D721Med (cell line): ENCODE measurements around the gene DBF4B.

Experiments
- DNase-seq: peaks from one replicate; pipeline ENCODE4 v3.0.0; 2011; ENCODE audit warnings: low spot score; ENCODE audit not compliant: insufficient read length
- FAIRE-seq: peaks from 2 replicates; lab custom pipeline; 2011; peaks lifted over from hg19 to GRCh38; lab: Jason Lieb, UNC
- CTCF ChIP-seq: IDR thresholded peaks from 2 replicates; pipeline ENCODE4 v1.5.1; 2012; ENCODE audit warnings: mild to moderate bottlenecking, control low read depth; ENCODE audit not compliant: insufficient read depth; ENCODE audit errors: missing control alignments

The DBF4B gene

GRCh38 chr17:44786551-44787081 lies 78.2 kb downstream of the DBF4B start:
- no peak for TF ChIP-seq CTCF
- FAIRE-seq (no peak), DNase-seq (peak; percentile 0)

- no peak for TF ChIP-seq CTCF
- FAIRE-seq (no peak), DNase-seq (peak; percentile 6)
Measured at GRCh38 chr17:44787271-44787940, 78.9 kb downstream of the DBF4B start.

- DNase-seq (no peak), FAIRE-seq (no peak)
- no peak for TF ChIP-seq CTCF
Measured at GRCh38 chr17:44788139-44788538, 79.7 kb downstream of the DBF4B start.

- TF ChIP-seq CTCF, result no peak
- DNase-seq, result no peak
- FAIRE-seq, result no peak
Measured at GRCh38 chr17:44792276-44792675, 83.8 kb downstream of the DBF4B start.

GRCh38 chr17:44793885-44794842 lies 85.7 kb downstream of the DBF4B start:
- DNase-seq (no peak), FAIRE-seq (no peak)
- TF ChIP-seq CTCF, result no peak

GRCh38 chr17:44794851-44795413 lies 86.5 kb downstream of the DBF4B start:
- DNase-seq (no peak), FAIRE-seq (no peak)
- TF ChIP-seq CTCF, result no peak
